HG03060 (cell line): Measurements from ENCODE around the gene ANO10.

Experiments
- ATAC-seq: cut with Tn5 transposase; IDR thresholded peaks from one replicate; pipeline ENCODE4 v1.9.1; 2021; ENCODE audit warnings: low read depth, moderate number of reproducible peaks; ENCODE audit not compliant: unreplicated experiment

ANO10 gene

DNA sequence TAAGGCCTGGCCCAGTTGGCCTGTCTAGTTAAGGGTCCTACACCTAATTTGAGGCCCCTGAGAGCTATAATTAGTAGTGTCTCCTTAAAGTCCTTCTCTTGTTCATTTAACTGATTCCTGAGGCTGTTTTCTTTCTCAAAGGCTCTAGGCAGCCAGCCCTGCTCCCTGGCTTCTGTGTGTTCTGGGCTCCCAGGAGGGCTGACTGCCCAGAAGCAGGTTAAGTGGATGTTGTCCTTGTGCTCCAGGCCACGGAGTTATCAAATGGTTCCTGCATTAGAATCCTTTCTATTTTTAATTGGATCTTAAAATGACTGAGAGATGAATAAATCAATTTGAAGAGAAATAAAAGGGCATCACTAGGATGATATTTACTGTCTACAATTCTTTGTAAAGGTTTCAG, 195.4 kb downstream of the ANO10 start:
- ATAC-seq: no peak

DNA sequence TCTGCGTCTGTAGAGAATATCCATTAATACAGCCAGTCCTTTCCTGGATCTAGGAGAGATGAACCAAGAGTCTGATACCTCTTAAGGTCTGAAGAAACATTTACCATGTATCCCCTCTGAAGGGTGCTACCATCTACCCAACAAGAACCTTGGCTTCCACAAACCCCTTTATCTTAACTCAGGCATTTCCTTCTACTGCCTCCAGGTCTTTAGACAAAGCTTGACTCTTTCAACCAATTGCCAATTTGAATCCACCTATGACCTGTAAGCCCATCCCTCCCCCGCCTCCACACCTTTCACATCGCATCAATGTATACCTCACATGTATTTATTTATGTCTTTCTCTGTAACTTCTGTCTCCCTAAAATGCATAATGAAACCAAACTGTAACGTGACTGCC, 196.0 kb downstream of the ANO10 start:
- ATAC-seq: no peak

DNA sequence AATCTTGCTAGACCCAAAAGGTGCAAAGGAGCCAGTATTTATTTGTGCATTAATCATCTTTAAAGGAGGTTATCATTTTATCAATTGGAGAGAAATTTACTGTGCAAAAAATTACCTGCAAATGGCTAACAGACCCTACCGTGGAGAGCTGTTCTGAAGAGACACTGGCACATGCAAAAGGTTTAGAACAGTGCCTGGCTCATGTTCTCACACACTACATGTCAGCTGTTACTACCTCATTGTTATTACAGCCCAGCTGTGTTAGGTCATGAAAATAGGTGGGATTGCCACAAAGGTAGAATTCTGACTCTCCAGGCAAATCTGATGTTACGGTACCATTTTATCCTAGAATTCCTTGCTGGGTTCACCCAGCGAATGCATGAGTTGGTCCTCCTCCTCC, 198.2 kb downstream of the ANO10 start:
- no peak for ATAC-seq

DNA sequence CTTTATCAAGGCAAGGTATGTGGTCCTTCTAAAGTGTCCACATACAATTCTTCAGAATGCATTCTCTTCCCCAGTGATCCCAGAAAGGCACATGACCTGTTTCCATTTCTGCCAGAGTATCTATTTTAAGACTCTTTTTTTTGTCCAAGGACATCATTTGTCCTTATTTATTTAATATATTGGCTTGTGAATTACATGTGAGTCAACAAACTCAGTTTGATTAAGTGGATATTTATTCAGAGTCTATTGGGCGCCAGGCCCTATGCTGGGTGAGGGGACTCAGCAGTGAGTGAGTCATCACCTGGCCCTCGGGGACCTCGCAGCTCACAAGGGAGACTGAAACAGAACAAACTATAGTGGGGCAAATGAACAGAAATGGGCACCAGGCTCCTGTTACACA, 198.7 kb downstream of the ANO10 start:
- no peak for ATAC-seq

GRCh38 chr3:43418601-43419272, 203.1 kb downstream of the ANO10 start:
- ATAC-seq: no peak

- no peak for ATAC-seq
Observed at GRCh38 chr3:43417133-43417532, 204.7 kb downstream of the ANO10 start.

DNA sequence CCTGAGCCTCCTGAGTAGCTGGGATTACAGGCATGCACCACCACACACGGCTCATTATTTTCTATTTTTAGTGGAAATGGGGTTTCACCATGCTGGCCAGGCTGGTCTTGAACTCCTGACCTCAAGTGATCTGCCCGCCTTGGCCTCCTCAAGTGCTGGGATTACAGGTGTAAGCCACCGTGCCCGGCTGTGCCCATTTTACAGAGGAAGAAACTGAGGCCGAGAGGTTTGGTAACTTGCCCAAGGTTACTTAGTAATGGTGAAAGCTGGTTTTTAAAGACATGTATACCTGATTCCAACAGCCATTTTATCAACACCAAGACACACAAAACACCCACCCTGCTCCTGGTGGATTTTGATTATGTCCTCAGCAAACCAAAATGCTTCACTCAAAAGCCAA, 206.7 kb downstream of the ANO10 start:
- no peak for ATAC-seq

- no peak for ATAC-seq
Observed at GRCh38 chr3:43413676-43414368, 208.0 kb downstream of the ANO10 start.

DNA sequence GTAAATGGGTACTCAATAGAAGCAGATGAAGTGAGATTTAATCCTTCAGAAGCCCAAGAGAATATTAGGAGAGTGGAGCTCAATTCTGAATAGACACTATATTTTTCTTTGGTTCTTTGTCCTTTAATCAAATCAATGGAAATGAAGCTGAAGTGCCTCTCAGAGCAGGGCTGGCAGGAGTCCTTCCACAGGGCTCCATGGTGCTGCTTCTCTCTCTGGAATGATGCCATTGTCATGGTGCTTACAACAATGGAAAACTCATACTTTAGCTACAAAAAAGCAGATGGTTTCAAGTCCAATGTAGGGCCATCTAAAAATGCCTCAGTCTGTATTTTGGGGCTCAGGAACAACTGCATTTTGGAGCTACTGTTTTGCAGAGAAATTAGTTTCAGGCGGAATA, 210.4 kb downstream of the ANO10 start:
- no peak for ATAC-seq

GRCh38 chr3:43410592-43410991, 211.2 kb downstream of the ANO10 start:
- no peak for ATAC-seq

GRCh38 chr3:43409506-43409905, 212.3 kb downstream of the ANO10 start:
- ATAC-seq: no peak

DNA sequence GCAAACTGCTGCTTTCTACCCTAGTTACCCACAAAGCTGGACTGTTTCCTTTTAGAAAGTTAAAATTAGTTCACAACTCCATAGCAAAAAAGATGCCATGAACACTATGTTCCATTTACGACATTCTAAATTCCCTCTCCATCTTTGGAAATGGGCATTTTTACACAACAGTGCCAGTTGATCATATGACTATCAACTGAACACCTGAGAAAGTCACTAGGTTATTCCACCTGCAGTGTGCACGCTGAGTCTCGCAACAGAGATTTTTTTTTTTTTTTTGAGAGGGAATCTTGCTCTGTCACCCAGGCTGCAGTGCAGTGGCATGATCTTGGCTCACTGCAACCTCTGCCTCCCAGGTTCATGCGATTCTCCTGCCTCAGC, 215.2 kb downstream of the ANO10 start:
- ATAC-seq: no peak

DNA sequence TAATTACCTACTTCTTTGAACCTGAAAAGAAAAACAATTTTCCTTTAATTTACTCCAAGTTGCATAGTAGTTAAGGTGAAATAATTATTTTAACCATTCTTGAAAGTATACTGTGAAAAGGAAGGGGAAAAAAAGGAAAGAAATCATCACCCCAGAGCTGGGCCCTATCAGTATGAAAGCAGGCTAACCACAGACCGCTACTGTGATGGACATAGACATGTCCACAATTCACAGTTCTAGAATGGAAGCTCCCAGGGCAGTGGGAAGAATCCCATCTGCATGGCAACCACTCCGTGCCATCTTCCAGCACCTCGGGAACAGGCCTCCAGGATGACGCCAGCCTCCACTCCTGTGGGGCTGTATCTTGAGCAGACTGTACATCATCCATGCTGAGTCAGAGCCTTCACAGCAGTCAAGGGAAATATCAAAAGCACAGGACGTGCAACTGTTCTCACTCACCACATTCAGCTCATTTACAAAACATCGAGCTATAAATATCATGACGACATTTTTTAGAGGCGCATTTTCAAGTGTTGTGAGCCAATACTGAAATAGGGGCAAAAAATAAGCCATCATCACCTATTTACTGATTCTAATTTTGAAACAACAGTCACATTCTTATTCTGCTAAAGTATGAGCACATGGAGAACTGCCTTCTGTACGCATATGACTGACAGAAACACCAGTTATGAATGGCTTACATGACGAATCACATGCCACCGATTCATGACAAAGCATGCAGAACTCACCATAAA, 215.7 kb downstream of the ANO10 start:
- no peak for ATAC-seq

GRCh38 chr3:43400781-43401730, 220.8 kb downstream of the ANO10 start:
- no peak for ATAC-seq

GRCh38 chr3:43400167-43400566, 221.6 kb downstream of the ANO10 start:
- ATAC-seq: no peak

DNA sequence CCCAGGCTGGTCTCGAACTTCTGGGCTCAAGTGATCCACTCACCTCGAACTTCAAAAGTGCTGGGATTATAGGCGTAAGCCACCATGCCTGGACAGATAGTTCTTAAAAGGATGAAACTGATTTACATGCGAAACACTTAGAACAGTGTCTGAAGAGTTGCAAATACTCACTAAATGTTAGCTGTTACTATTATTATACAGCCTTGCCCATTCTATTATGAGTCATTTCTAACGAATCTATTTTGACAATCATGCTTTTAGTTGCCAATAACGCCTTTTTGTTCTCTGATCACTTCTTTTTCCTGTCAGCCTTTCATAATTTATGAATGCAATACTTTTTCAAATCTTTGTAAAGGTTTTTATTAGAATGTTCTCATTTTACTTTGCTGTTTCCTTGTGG, 222.8 kb downstream of the ANO10 start:
- no peak for ATAC-seq

GRCh38 chr3:43394041-43394554, 227.7 kb downstream of the ANO10 start:
- no peak for ATAC-seq

- no peak for ATAC-seq
Observed at GRCh38 chr3:43391621-43392020, 230.2 kb downstream of the ANO10 start.

- ATAC-seq: no peak
Observed at GRCh38 chr3:43390255-43390588, 231.6 kb downstream of the ANO10 start.

DNA sequence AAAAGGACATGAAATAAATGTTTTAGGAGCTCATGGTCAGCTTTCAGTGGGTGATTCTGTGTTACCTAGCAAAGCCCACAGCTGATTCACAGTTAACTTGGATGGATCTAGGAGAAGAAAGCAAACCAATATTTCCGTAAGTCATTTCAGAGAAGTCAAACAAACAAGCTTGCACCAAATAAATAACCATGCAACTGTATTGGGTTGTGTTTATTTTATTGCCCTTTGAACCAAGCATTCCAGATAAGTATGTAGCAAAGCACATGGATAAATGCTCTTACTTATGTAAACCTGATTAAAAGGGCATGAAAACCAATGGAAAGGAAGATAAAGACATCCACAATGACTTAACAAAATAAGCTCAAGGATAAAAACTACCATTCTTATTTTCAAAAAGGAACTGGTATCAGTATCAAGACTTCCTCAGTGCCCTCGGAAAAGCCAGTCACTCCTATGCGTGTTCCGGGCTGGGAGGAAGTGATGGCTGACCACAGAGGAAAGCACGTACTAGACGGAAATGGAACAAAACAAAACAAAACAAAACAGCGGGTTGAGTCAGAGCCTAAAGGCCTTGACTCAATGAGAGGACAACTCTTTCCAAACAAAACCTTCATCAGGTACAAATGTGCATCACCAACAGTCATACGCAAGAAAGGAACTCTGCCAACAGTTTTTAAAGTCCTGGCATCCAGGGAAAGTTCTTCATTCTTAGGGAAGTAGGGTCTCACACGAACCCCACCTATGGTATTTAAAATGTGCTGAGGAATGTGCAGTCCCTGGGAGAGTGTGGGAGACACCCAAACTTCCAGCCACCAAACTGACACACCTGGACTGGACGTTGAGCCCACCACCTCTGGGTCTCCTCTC, 232.2 kb downstream of the ANO10 start:
- ATAC-seq: no peak
